ENCODE measurements around the gene LRP1B.

DNA sequence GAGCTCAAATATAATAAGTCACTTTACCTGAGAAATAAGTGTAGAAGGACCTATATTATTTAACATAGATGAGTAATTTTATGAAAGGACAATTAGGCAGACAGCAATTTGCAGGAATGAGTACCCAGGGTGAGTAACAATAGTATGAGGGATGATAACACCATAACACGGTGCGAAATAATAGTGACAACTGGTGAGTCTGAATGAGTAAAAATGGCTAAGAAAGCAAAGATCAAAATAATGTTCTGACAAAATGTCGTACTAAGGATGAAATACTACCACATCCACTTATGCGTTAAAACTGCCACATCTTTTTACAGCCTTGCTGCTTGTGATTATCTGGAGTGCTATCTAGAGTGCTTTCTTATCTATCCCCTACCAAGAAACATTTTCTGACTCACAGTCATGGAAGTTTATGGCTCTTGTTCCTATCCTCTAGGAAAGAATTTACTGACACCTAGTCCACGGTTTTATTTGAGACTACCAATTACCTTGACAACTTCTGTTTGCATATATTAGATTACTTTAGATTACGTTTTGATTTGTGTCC, 929.7 kb downstream of the LRP1B start:
- TF ChIP-seq CTCF (IDR thresholded peaks at IDR 0.05) = no peak
- TF ChIP-seq POLR2A (IDR thresholded peaks at IDR 0.05) = no peak

Measured in Peyer's patch (tissue), 4 donors.